MM.1S (cell line): ENCODE data around the gene JAG1.

Source experiments
- DNase-seq: peaks from one replicate; pipeline ENCODE4 v3.0.0-alpha.2; 2015
- H2AFZ ChIP-seq: fragments of 300-600 bp; sonication (generic); 2 replicates; pipeline ENCODE4 v1.6.0; 2016; ENCODE audit warnings: antibody characterized with exemption, low read length
- H3F3A ChIP-seq: fragments of 300-600 bp; sonication (generic); 2 replicates; pipeline ENCODE4 v1.6.1; 2016; ENCODE audit warnings: mild to moderate bottlenecking, antibody characterized with exemption, low read length, moderate library complexity, mixed read lengths; ENCODE audit not compliant: insufficient read depth
- H3K27ac ChIP-seq: fragments of 300-600 bp; sonication (generic); 2 replicates; pipeline ENCODE4 v1.5.1; 2016; ENCODE audit warnings: mild to moderate bottlenecking, low read length
- H3K27me3 ChIP-seq: fragments of 300-600 bp; sonication (generic); replicated peaks from 2 replicates; pipeline ENCODE4 v1.6.0; 2016; ENCODE audit warnings: low read length; ENCODE audit not compliant: insufficient read depth
- H3K36me3 ChIP-seq: fragments of 300-600 bp; sonication (generic); replicated peaks from 2 replicates; pipeline ENCODE4 v1.6.1; 2016; ENCODE audit warnings: mild to moderate bottlenecking, low read length, mixed read lengths; ENCODE audit not compliant: insufficient read depth
- H3K4me1 ChIP-seq: fragments of 300-600 bp; sonication (generic); 2 replicates; pipeline ENCODE4 v1.6.1; 2016; ENCODE audit warnings: low read length, mixed read lengths
- H3K4me2 ChIP-seq: fragments of 300-600 bp; sonication (generic); 2 replicates; pipeline ENCODE4 v1.6.0; 2016; ENCODE audit warnings: low read depth, low read length
- H3K4me3 ChIP-seq: fragments of 300-600 bp; sonication (generic); 2 replicates; pipeline ENCODE4 v1.5.1; 2016; ENCODE audit warnings: low read length, mixed read lengths
- H3K79me2 ChIP-seq: fragments of 300-600 bp; sonication (generic); 2 replicates; pipeline ENCODE4 v1.6.1; 2016; ENCODE audit warnings: mixed run types, low read length, mixed read lengths
- H3K9ac ChIP-seq: fragments of 300-600 bp; sonication (generic); 2 replicates; pipeline ENCODE4 v1.6.1; 2016; ENCODE audit warnings: low read length, mixed read lengths
- H3K9me2 ChIP-seq: fragments of 300-600 bp; sonication (generic); replicated peaks from 2 replicates; pipeline ENCODE4 v1.6.1; 2016; ENCODE audit warnings: mild to moderate bottlenecking, low read length, mixed read lengths; ENCODE audit not compliant: insufficient read depth
- H3K9me3 ChIP-seq: fragments of 300-600 bp; sonication (generic); replicated peaks from 2 replicates; pipeline ENCODE4 v1.6.1; 2016; ENCODE audit warnings: mild to moderate bottlenecking, low read length, mixed read lengths; ENCODE audit not compliant: insufficient read depth
- H4K20me1 ChIP-seq: fragments of 300-600 bp; sonication (generic); 2 replicates; pipeline ENCODE4 v1.6.1; 2016; ENCODE audit warnings: mild to moderate bottlenecking, low read length, moderate library complexity, mixed read lengths; ENCODE audit not compliant: insufficient read depth
- EZH2 ChIP-seq: fragments of 300-600 bp; sonication (generic); optimal IDR thresholded peaks from 2 replicates; pipeline ENCODE3; 2017; ENCODE audit warnings: low read depth, mild to moderate bottlenecking, antibody characterized with exemption, low read length, mixed read lengths
- EZH2phosphoT487 ChIP-seq: fragments of 300-600 bp; sonication (generic); IDR thresholded peaks from 2 replicates; pipeline ENCODE4 v1.6.1; 2018; ENCODE audit warnings: antibody characterized with exemption, low read length
- TF ChIP-seq, protein P1 (sequence below): fragments of 300-600 bp; sonication (generic); IDR thresholded peaks from 2 replicates; pipeline ENCODE4 v1.5.1; 2016; ENCODE audit warnings: antibody characterized with exemption, low read length, mixed read lengths

The JAG1 gene

DNA sequence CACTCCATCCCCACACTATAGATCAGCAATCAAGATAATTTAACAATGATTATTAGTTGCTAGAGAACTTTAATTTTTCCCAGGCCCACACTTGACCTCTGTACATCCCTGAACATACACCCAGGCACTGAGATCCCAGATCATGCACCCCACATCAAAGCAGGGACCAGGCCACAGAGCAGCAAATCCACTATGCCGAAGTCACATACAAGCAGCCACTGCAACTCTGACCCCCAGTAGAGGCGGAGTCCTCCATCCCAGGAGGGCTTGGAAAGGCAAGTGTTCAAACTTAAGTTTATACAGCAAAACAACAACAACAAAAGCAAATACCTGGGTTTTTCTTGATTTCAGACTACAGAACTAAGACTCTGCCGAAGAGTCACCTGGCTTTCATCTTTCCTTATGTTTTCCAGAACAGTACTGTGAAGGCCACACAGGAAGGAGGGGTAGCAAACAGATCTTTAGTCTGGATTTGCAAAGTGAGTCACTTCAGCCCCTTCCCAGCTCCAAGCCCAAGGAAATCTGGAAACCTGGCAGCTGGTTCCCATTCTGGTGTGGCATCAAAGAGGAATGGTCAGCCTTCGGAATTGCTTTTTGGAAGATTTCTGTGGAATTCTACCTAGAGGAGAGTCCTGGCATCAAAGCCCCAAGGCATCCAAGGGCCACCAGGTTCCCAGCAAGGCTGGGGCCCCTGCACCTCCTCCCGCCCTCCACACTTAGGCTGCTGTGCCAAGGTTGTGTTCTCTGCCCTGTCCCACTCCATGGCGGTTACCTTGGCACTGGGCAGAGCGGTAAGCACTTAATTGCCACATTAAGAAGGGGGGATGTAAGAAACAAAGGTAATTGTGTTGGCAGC lies 7.3 kb downstream of the JAG1 start:
- Histone ChIP-seq H3K4me3 (no peak overlapping the region), H4K20me1 (no peaks in the 10 kb centered on the region), H3K79me2 (peaks cover 52% of the 10 kb centered on the region), H3K4me2 (no peak overlapping the region), H3K9ac (no peak overlapping the region), H3K4me1 (peaks cover 5% of the 10 kb centered on the region), H3K9me3 (no peaks in the 10 kb centered on the region), H3K27me3 (no peaks in the 10 kb centered on the region), H3K27ac (no peak overlapping the region), H3K36me3 (peaks cover under 1% of the 10 kb centered on the region; the same call in 1 of the 2 replicates), H3K9me2 (no peaks in the 10 kb centered on the region), H2AFZ (no peak overlapping the region), H3F3A (peaks cover 20% of the 10 kb centered on the region)
- TF ChIP-seq EZH2phosphoT487 (no peak), EZH2 (no peak)
- TF ChIP-seq, protein P1, sequence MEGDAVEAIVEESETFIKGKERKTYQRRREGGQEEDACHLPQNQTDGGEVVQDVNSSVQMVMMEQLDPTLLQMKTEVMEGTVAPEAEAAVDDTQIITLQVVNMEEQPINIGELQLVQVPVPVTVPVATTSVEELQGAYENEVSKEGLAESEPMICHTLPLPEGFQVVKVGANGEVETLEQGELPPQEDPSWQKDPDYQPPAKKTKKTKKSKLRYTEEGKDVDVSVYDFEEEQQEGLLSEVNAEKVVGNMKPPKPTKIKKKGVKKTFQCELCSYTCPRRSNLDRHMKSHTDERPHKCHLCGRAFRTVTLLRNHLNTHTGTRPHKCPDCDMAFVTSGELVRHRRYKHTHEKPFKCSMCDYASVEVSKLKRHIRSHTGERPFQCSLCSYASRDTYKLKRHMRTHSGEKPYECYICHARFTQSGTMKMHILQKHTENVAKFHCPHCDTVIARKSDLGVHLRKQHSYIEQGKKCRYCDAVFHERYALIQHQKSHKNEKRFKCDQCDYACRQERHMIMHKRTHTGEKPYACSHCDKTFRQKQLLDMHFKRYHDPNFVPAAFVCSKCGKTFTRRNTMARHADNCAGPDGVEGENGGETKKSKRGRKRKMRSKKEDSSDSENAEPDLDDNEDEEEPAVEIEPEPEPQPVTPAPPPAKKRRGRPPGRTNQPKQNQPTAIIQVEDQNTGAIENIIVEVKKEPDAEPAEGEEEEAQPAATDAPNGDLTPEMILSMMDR = no peak
- DNase-seq = no peak

DNA sequence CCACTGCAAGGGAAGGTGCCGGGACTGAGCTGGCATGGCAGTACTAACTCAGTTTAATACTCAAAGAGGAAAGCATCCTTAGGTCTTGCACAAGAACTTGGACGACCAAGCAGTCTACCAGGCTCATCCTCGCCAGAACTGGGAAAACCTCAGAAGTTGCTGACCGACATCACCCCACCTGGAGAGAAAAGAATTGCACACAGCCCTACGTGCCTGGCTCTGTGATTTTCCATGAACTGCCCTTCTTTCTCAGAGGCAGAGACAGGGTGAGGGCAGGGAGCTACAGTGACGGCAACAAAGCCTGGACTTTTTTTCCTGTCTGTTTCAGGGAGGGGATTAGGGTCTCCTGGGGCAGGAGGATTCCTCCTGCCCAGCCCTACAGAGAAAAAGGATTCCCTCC lies 8.0 kb downstream of the JAG1 start:
- Histone ChIP-seq H3K9ac (no peak overlapping the region), H3K79me2 (peaks cover 55% of the 10 kb centered on the region), H3K9me2 (no peaks in the 10 kb centered on the region), H3K27ac (no peak overlapping the region), H3F3A (peaks cover 14% of the 10 kb centered on the region), H3K9me3 (no peaks in the 10 kb centered on the region), H4K20me1 (no peaks in the 10 kb centered on the region), H2AFZ (no peak overlapping the region), H3K4me1 (peaks cover 5% of the 10 kb centered on the region), H3K4me3 (no peak overlapping the region), H3K36me3 (peaks cover 5% of the 10 kb centered on the region; the same call in 1 of the 2 replicates), H3K4me2 (no peak overlapping the region), H3K27me3 (no peaks in the 10 kb centered on the region)
- no peak for TF ChIP-seq EZH2phosphoT487
- TF ChIP-seq EZH2 = no peak
- TF ChIP-seq, protein P1 = no peak
- no peak for DNase-seq

- H3K36me3 ChIP-seq = peaks cover 5% of the 10 kb centered on the region; the same call in 1 of the 2 replicates
- H2AFZ ChIP-seq = no peak overlapping the region
- H3K4me3 ChIP-seq = no peak overlapping the region
- no peaks in the 10 kb centered on the region for H3K27me3 ChIP-seq
- H3K9ac ChIP-seq = no peak overlapping the region
- no peaks in the 10 kb centered on the region for H3K9me3 ChIP-seq
- H3K27ac ChIP-seq = no peak overlapping the region
- peaks cover 55% of the 10 kb centered on the region for H3K79me2 ChIP-seq
- no peak for TF ChIP-seq EZH2
- TF ChIP-seq EZH2phosphoT487 = no peak
- TF ChIP-seq, protein P1 = no peak
- no peaks in the 10 kb centered on the region for H3K9me2 ChIP-seq
- peaks cover 7% of the 10 kb centered on the region for H3F3A ChIP-seq
- H3K4me2 ChIP-seq = no peak overlapping the region
- peaks cover 5% of the 10 kb centered on the region for H3K4me1 ChIP-seq
- no peaks in the 10 kb centered on the region for H4K20me1 ChIP-seq
- no peak for DNase-seq
Observed at GRCh38 chr20:10665027-10665561, 8.7 kb downstream of the JAG1 start.
